Panc1 (cell line): ENCODE results near the gene CASP9. TPM values are rescaled to one million over a fixed set of nuclear protein-coding genes. Genes with fewer than 3 reads are reported as not detected.

ENCODE experiments used
- ATAC-seq: fragments of 200-7000 bp; cut with Tn5 transposase; 2 replicates; pipeline ENCODE4 v1.9.1; 2020; ENCODE audit warnings: mild to moderate bottlenecking, moderate library complexity
- BruUV-seq: library from RNA; stranded (reverse); fragments of 400-500 nt; replicated peaks from 2 replicates; lab custom pipeline; 2021; lab: Mats Ljungman, UMichigan
- CTCF ChIA-PET: fragments of 300-600 bp; sonication (Branson Sonifier 250); formaldehyde crosslinking; loops from one replicate; lab custom pipeline; 2022; ENCODE audit warnings: antibody characterized with exemption; lab: Charles Lee
- POLR2A ChIA-PET: fragments of 300-600 bp; sonication (Branson Sonifier 250); formaldehyde crosslinking; loops from one replicate; lab custom pipeline; 2022; ENCODE audit warnings: antibody characterized with exemption; lab: Charles Lee
- DNase-seq: peaks from one replicate; pipeline ENCODE4 v3.0.0-alpha.2; 2010; ENCODE audit warnings: low read depth, low spot score
- H3K27ac ChIP-seq: 2 replicates; pipeline ENCODE4 v1.5.1; 2011; ENCODE audit warnings: mild to moderate bottlenecking, low read length, inconsistent platforms
- H3K27me3 ChIP-seq: fragments of 200-500 bp; sonication (Bioruptor generic); 2 replicates; pipeline ENCODE4 v1.6.0; 2014; ENCODE audit warnings: low read length, inconsistent platforms; ENCODE audit not compliant: control insufficient read depth, insufficient read depth
- H3K36me3 ChIP-seq: fragments of 200-500 bp; sonication (Bioruptor generic); 2 replicates; pipeline ENCODE4 v1.5.1; 2014; ENCODE audit warnings: inconsistent platforms, mild to moderate bottlenecking, low read length, moderate library complexity; ENCODE audit not compliant: control insufficient read depth, insufficient read depth
- H3K4me1 ChIP-seq: 2 replicates; pipeline ENCODE4 v1.5.1; 2011; ENCODE audit warnings: inconsistent platforms, mild to moderate bottlenecking, low read length, moderate library complexity; ENCODE audit not compliant: control insufficient read depth, insufficient read depth
- H3K4me3 ChIP-seq, 2 experiments: 2 replicates each; pipeline ENCODE4 v1.5.1; 2011 to 2012; ENCODE audit warnings: low read depth in 2 of 2, low read length in 2 of 2, mild to moderate bottlenecking in 2 of 2, inconsistent platforms in 1 of 2, moderate library complexity in 1 of 2
- H3K9me3 ChIP-seq: fragments of 200-500 bp; sonication (Bioruptor generic); 2 replicates; pipeline ENCODE4 v1.5.1; 2014; ENCODE audit warnings: low read depth, mild to moderate bottlenecking, inconsistent platforms, low read length, moderate library complexity; ENCODE audit not compliant: control insufficient read depth, insufficient read depth
- POLR2AphosphoS5 ChIP-seq: IDR thresholded peaks from 2 replicates; pipeline ENCODE4 v1.6.1; 2012; ENCODE audit warnings: mild to moderate bottlenecking, low read depth, low read length, moderate library complexity
- SIN3A ChIP-seq: IDR thresholded peaks from 2 replicates; pipeline ENCODE4 v1.6.1; 2012; ENCODE audit warnings: low read depth, mild to moderate bottlenecking, low read length, moderate library complexity, borderline replicate concordance; ENCODE audit not compliant: insufficient read depth
- TCF7L2 ChIP-seq: IDR thresholded peaks from 2 replicates; pipeline ENCODE4 v1.6.1; 2011; ENCODE audit warnings: mild to moderate bottlenecking, low read depth, low read length, inconsistent platforms
- in situ Hi-C: cut with HindIII; loops from 2 replicates; pipeline ENCODE4 v1.10.0; 2016; ENCODE audit warnings: low sequenced_read_pairs, low pct_unique_long_range_greater_than_20kb
- intact Hi-C: fragments of 100-400 bp; cut with micrococcal nuclease; formaldehyde crosslinking; loops from one replicate; pipeline ENCODE4 v1.10.0; 2022; ENCODE audit not compliant: unreplicated experiment
- total RNA-seq: library from RNA; stranded (reverse); gene quantifications from one replicate; pipeline ENCODE4 v1.2.1, GENCODE V29; 2021; ENCODE audit not compliant: unreplicated experiment
- TF ChIP-seq, protein P1 (sequence below): fragments of 450-650 bp; IDR thresholded peaks from 2 replicates; pipeline ENCODE4 v1.5.1; 2017; ENCODE audit warnings: mild to moderate bottlenecking
- TF ChIP-seq, protein P2 (sequence below), 2 experiments: IDR thresholded peaks; 2 replicates each; pipeline ENCODE4 v1.6.1; 2011 to 2012; ENCODE audit warnings: low read depth in 2 of 2, control low read depth in 1 of 2, low read length in 1 of 2, mild to moderate bottlenecking in 1 of 2, moderate library complexity in 1 of 2; ENCODE audit not compliant: insufficient read depth in 1 of 2

The CASP9 gene
- total RNA-seq, 1 experiment from 2014 or later = 7.5 TPM

DNA sequence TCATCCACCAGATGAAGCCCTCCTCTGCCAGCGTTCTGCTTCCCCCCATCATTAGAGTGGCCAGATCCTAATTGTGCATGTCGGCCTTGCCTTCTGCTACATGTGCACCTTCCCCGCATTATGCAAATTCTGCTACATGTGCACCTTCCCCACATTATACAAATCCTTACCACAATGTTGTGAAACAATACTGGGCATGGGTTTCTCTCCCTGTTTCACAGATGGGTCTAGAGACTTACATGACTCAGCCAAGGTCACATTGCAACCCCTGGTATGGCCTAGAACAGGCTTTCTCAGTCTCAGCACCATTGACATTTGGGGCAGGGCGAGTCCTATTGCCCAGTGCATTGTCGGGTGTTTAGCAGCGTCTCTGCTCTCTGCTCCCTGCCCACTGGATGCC is 68.5 kb downstream of the CASP9 start:
- Histone ChIP-seq H3K27me3 (no peaks in the 10 kb centered on the region), H3K4me3 (no peak overlapping the region), H3K36me3 (no peaks in the 10 kb centered on the region), H3K4me1 (no peaks in the 10 kb centered on the region), H3K27ac (no peak overlapping the region), H3K9me3 (no peaks in the 10 kb centered on the region)
- TF ChIP-seq SIN3A = no peak
- TF ChIP-seq TCF7L2 = no peak
- TF ChIP-seq POLR2AphosphoS5 = no peak
- ChIA-PET POLR2A (no interaction called here), CTCF (no interaction called here)
- in situ Hi-C loops = no loop called here
- intact Hi-C loops = no loop called here
- BruUV-seq = no TSS peak
- DNase-seq (no peak), ATAC-seq (no peak)

DNA sequence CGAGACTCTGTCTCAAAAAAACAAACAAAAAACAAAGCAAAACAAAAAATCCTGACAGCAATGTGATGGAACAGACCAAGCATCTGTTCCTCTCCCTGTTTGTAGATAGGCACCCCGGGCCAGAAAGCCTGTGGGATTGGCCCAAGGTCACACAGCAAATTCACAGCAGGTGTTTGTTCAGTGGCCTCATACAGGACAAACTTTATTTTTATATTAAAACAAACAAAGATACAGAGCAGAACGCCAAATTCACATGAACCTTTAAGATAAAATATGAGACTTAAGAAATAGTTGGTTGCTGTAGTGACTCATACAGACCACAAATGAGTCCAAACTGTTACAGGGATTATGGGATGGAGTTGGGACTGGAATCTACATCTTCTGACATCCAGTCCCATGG is 69.8 kb downstream of the CASP9 start:
- ATAC-seq (no peak), DNase-seq (no peak)
- BruUV-seq = no TSS peak
- TF ChIP-seq TCF7L2 (no peak), POLR2AphosphoS5 (no peak), SIN3A (no peak)
- TF ChIP-seq, protein P1, sequence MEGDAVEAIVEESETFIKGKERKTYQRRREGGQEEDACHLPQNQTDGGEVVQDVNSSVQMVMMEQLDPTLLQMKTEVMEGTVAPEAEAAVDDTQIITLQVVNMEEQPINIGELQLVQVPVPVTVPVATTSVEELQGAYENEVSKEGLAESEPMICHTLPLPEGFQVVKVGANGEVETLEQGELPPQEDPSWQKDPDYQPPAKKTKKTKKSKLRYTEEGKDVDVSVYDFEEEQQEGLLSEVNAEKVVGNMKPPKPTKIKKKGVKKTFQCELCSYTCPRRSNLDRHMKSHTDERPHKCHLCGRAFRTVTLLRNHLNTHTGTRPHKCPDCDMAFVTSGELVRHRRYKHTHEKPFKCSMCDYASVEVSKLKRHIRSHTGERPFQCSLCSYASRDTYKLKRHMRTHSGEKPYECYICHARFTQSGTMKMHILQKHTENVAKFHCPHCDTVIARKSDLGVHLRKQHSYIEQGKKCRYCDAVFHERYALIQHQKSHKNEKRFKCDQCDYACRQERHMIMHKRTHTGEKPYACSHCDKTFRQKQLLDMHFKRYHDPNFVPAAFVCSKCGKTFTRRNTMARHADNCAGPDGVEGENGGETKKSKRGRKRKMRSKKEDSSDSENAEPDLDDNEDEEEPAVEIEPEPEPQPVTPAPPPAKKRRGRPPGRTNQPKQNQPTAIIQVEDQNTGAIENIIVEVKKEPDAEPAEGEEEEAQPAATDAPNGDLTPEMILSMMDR = no peak
- TF ChIP-seq, protein P2, sequence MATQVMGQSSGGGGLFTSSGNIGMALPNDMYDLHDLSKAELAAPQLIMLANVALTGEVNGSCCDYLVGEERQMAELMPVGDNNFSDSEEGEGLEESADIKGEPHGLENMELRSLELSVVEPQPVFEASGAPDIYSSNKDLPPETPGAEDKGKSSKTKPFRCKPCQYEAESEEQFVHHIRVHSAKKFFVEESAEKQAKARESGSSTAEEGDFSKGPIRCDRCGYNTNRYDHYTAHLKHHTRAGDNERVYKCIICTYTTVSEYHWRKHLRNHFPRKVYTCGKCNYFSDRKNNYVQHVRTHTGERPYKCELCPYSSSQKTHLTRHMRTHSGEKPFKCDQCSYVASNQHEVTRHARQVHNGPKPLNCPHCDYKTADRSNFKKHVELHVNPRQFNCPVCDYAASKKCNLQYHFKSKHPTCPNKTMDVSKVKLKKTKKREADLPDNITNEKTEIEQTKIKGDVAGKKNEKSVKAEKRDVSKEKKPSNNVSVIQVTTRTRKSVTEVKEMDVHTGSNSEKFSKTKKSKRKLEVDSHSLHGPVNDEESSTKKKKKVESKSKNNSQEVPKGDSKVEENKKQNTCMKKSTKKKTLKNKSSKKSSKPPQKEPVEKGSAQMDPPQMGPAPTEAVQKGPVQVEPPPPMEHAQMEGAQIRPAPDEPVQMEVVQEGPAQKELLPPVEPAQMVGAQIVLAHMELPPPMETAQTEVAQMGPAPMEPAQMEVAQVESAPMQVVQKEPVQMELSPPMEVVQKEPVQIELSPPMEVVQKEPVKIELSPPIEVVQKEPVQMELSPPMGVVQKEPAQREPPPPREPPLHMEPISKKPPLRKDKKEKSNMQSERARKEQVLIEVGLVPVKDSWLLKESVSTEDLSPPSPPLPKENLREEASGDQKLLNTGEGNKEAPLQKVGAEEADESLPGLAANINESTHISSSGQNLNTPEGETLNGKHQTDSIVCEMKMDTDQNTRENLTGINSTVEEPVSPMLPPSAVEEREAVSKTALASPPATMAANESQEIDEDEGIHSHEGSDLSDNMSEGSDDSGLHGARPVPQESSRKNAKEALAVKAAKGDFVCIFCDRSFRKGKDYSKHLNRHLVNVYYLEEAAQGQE (IDR thresholded peaks at IDR 0.05; ENCODE audit: insufficient read depth in 1 of 2, low read depth in 2 of 2, low read length in 1 of 2) = no peak
- no peaks in the 10 kb centered on the region for H3K9me3 ChIP-seq
- H3K4me1 ChIP-seq = no peaks in the 10 kb centered on the region
- ChIA-PET CTCF (no interaction called here), POLR2A (no interaction called here)
- no peaks in the 10 kb centered on the region for H3K36me3 ChIP-seq
- in situ Hi-C loops = no loop called here
- no peaks in the 10 kb centered on the region for H3K27me3 ChIP-seq
- no peak overlapping the region for H3K4me3 ChIP-seq
- intact Hi-C loops = no loop called here
- H3K27ac ChIP-seq = no peak overlapping the region

DNA sequence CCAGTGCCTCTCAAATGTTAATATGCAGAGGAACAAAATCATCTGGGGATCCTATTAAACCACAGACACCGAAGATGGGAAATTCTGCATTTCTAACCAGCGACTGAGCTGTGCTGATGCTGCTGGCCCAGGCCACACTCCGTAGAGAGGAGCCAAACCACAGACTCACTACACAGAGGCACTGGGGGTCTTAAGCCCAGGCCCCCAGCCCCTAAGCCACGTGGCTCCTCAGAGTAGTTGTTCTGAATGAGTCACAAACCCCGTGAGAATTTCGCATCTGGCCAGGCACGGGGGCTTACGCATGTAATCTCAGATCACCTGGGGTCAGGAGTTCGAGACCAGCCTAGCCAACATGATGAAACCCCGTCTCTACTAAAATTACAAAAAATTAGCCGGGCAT is 70.3 kb downstream of the CASP9 start:
- intact Hi-C loops = no loop called here
- ATAC-seq = no peak
- Histone ChIP-seq H3K9me3 (no peaks in the 10 kb centered on the region), H3K36me3 (no peaks in the 10 kb centered on the region), H3K27ac (no peak overlapping the region), H3K27me3 (no peaks in the 10 kb centered on the region), H3K4me3 (no peak overlapping the region), H3K4me1 (no peaks in the 10 kb centered on the region)
- no peak for DNase-seq
- ChIA-PET CTCF (no interaction called here), POLR2A (no interaction called here)
- no TSS peak for BruUV-seq
- TF ChIP-seq SIN3A (no peak), TCF7L2 (no peak), POLR2AphosphoS5 (no peak)
- TF ChIP-seq, protein P1 = no peak
- TF ChIP-seq, protein P2 (IDR thresholded peaks at IDR 0.05; ENCODE audit: insufficient read depth in 1 of 2, low read depth in 2 of 2, low read length in 1 of 2) = no peak
- in situ Hi-C loops = no loop called here
